Measurements from ENCODE around the gene RSL1D1.

- no peak for TF ChIP-seq CTCF (IDR thresholded peaks at IDR 0.05; ENCODE audit: insufficient read depth, low read depth, low read length)
- TF ChIP-seq EZH2 (IDR thresholded peaks at IDR 0.05; ENCODE audit: insufficient read depth, low read length), result no peak
Measured at GRCh38 chr16:11901091-11901490, 49.7 kb upstream of the RSL1D1 start.
